MM.1S (cell line): ENCODE results near the gene EMP1.

Experiments used
- DNase-seq: peaks from one replicate; pipeline ENCODE4 v3.0.0-alpha.2; 2015
- H2AFZ ChIP-seq: fragments of 300-600 bp; sonication (generic); 2 replicates; pipeline ENCODE4 v1.6.0; 2016; ENCODE audit warnings: antibody characterized with exemption, low read length
- H3F3A ChIP-seq: fragments of 300-600 bp; sonication (generic); 2 replicates; pipeline ENCODE4 v1.6.1; 2016; ENCODE audit warnings: mild to moderate bottlenecking, antibody characterized with exemption, low read length, moderate library complexity, mixed read lengths; ENCODE audit not compliant: insufficient read depth
- H3K27ac ChIP-seq: fragments of 300-600 bp; sonication (generic); 2 replicates; pipeline ENCODE4 v1.5.1; 2016; ENCODE audit warnings: mild to moderate bottlenecking, low read length
- H3K27me3 ChIP-seq: fragments of 300-600 bp; sonication (generic); replicated peaks from 2 replicates; pipeline ENCODE4 v1.6.0; 2016; ENCODE audit warnings: low read length; ENCODE audit not compliant: insufficient read depth
- H3K36me3 ChIP-seq: fragments of 300-600 bp; sonication (generic); replicated peaks from 2 replicates; pipeline ENCODE4 v1.6.1; 2016; ENCODE audit warnings: mild to moderate bottlenecking, low read length, mixed read lengths; ENCODE audit not compliant: insufficient read depth
- H3K4me1 ChIP-seq: fragments of 300-600 bp; sonication (generic); 2 replicates; pipeline ENCODE4 v1.6.1; 2016; ENCODE audit warnings: low read length, mixed read lengths
- H3K4me2 ChIP-seq: fragments of 300-600 bp; sonication (generic); 2 replicates; pipeline ENCODE4 v1.6.0; 2016; ENCODE audit warnings: low read depth, low read length
- H3K4me3 ChIP-seq: fragments of 300-600 bp; sonication (generic); 2 replicates; pipeline ENCODE4 v1.5.1; 2016; ENCODE audit warnings: low read length, mixed read lengths
- H3K79me2 ChIP-seq: fragments of 300-600 bp; sonication (generic); 2 replicates; pipeline ENCODE4 v1.6.1; 2016; ENCODE audit warnings: mixed run types, low read length, mixed read lengths
- H3K9ac ChIP-seq: fragments of 300-600 bp; sonication (generic); 2 replicates; pipeline ENCODE4 v1.6.1; 2016; ENCODE audit warnings: low read length, mixed read lengths
- H3K9me2 ChIP-seq: fragments of 300-600 bp; sonication (generic); replicated peaks from 2 replicates; pipeline ENCODE4 v1.6.1; 2016; ENCODE audit warnings: mild to moderate bottlenecking, low read length, mixed read lengths; ENCODE audit not compliant: insufficient read depth
- H3K9me3 ChIP-seq: fragments of 300-600 bp; sonication (generic); replicated peaks from 2 replicates; pipeline ENCODE4 v1.6.1; 2016; ENCODE audit warnings: mild to moderate bottlenecking, low read length, mixed read lengths; ENCODE audit not compliant: insufficient read depth
- H4K20me1 ChIP-seq: fragments of 300-600 bp; sonication (generic); 2 replicates; pipeline ENCODE4 v1.6.1; 2016; ENCODE audit warnings: mild to moderate bottlenecking, low read length, moderate library complexity, mixed read lengths; ENCODE audit not compliant: insufficient read depth
- EZH2 ChIP-seq: fragments of 300-600 bp; sonication (generic); optimal IDR thresholded peaks from 2 replicates; pipeline ENCODE3; 2017; ENCODE audit warnings: low read depth, mild to moderate bottlenecking, antibody characterized with exemption, low read length, mixed read lengths
- EZH2phosphoT487 ChIP-seq: fragments of 300-600 bp; sonication (generic); IDR thresholded peaks from 2 replicates; pipeline ENCODE4 v1.6.1; 2018; ENCODE audit warnings: antibody characterized with exemption, low read length
- TF ChIP-seq, protein P1 (sequence below): fragments of 300-600 bp; sonication (generic); IDR thresholded peaks from 2 replicates; pipeline ENCODE4 v1.5.1; 2016; ENCODE audit warnings: antibody characterized with exemption, low read length, mixed read lengths

The EMP1 gene

DNA sequence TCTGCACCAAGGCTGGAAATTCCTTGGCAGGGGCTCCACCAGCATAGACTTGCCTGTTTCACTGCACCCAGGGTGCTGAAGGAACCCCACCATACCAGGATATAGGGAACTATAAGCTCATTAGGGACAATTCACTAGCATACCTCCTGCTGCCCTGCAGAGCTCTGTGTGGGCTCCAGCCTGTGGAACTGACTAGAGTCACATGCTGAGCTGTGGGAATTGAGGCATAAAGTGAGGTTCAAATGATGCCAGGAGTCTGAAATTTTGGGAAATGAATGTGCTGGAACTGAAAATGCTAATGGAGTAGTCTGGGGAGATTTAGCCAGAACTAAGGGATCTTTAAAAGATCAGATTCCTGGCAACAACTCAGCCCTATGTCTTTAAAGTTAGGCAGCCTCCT, 7.3 kb upstream of the EMP1 start:
- no peaks in the 10 kb centered on the region for H3K9me2 ChIP-seq
- no peaks in the 10 kb centered on the region for H3F3A ChIP-seq
- H3K4me3 ChIP-seq, result no peak overlapping the region
- no peaks in the 10 kb centered on the region for H3K79me2 ChIP-seq
- H3K36me3 ChIP-seq, result no peaks in the 10 kb centered on the region
- H2AFZ ChIP-seq, result no peak overlapping the region
- no peaks in the 10 kb centered on the region for H4K20me1 ChIP-seq
- no peaks in the 10 kb centered on the region for H3K9me3 ChIP-seq
- H3K4me2 ChIP-seq, result no peak overlapping the region
- DNase-seq, result no peak
- H3K9ac ChIP-seq, result no peak overlapping the region
- H3K27ac ChIP-seq, result no peak overlapping the region
- no peaks in the 10 kb centered on the region for H3K27me3 ChIP-seq
- TF ChIP-seq EZH2 (no peak), EZH2phosphoT487 (no peak)
- TF ChIP-seq, protein P1, sequence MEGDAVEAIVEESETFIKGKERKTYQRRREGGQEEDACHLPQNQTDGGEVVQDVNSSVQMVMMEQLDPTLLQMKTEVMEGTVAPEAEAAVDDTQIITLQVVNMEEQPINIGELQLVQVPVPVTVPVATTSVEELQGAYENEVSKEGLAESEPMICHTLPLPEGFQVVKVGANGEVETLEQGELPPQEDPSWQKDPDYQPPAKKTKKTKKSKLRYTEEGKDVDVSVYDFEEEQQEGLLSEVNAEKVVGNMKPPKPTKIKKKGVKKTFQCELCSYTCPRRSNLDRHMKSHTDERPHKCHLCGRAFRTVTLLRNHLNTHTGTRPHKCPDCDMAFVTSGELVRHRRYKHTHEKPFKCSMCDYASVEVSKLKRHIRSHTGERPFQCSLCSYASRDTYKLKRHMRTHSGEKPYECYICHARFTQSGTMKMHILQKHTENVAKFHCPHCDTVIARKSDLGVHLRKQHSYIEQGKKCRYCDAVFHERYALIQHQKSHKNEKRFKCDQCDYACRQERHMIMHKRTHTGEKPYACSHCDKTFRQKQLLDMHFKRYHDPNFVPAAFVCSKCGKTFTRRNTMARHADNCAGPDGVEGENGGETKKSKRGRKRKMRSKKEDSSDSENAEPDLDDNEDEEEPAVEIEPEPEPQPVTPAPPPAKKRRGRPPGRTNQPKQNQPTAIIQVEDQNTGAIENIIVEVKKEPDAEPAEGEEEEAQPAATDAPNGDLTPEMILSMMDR, result no peak
- no peaks in the 10 kb centered on the region for H3K4me1 ChIP-seq

DNA sequence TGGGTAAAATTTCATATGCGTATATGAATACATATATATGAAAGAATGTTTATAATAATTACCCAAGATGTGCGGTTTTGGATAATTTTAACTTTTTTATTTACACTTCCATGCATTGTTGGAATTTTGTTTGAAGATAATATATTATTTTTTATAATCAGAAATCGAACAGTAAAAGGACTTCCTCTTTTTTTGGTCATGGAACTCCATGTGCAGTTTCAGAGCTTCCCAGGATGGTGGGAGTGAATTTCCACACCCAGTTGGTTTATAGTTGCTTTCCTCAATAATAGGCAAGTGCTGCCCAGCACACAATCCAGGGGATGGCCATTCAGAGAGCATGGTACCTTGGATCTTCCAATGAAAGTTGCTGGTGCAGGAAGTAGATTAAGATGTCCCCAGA, 6.3 kb upstream of the EMP1 start:
- no peaks in the 10 kb centered on the region for H3K9me3 ChIP-seq
- no peaks in the 10 kb centered on the region for H4K20me1 ChIP-seq
- no peaks in the 10 kb centered on the region for H3K27me3 ChIP-seq
- no peaks in the 10 kb centered on the region for H3K79me2 ChIP-seq
- no peak overlapping the region for H3K27ac ChIP-seq
- H3F3A ChIP-seq, result no peaks in the 10 kb centered on the region
- no peak overlapping the region for H3K9ac ChIP-seq
- no peak overlapping the region for H3K4me2 ChIP-seq
- H3K4me3 ChIP-seq, result no peak overlapping the region
- no peak overlapping the region for H2AFZ ChIP-seq
- no peaks in the 10 kb centered on the region for H3K4me1 ChIP-seq
- H3K9me2 ChIP-seq, result no peaks in the 10 kb centered on the region
- H3K36me3 ChIP-seq, result no peaks in the 10 kb centered on the region
- DNase-seq, result no peak
- TF ChIP-seq, protein P1, result no peak
- TF ChIP-seq EZH2phosphoT487, result no peak
- TF ChIP-seq EZH2, result no peak

DNA sequence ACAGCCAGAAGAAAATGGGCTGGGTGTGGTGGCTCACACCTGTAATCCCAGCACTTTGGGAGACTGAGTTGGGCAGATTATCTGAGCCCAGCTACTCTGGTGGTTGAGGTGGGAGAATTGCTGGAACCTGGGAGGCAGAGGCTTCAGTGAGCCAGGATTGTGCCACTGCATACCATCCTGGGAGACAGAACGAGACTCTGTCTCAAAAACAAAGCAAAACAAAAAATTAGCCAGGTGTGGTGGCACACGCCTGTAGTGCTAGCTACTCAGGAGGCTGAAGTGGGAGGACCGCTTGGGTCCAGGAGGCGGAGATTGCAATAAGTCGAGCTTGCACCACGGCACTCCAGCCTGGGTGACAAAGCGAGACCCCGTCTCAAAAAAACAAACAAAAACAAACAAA, 3.8 kb upstream of the EMP1 start:
- no peaks in the 10 kb centered on the region for H3F3A ChIP-seq
- H3K4me1 ChIP-seq, result peaks cover 12% of the 10 kb centered on the region
- H4K20me1 ChIP-seq, result no peaks in the 10 kb centered on the region
- TF ChIP-seq, protein P1, result no peak
- TF ChIP-seq EZH2phosphoT487 (no peak), EZH2 (no peak)
- no peaks in the 10 kb centered on the region for H3K9me2 ChIP-seq
- H3K79me2 ChIP-seq, result no peaks in the 10 kb centered on the region
- H3K4me3 ChIP-seq, result no peak overlapping the region
- no peaks in the 10 kb centered on the region for H3K36me3 ChIP-seq
- H3K27me3 ChIP-seq, result no peaks in the 10 kb centered on the region
- no peak overlapping the region for H3K27ac ChIP-seq
- no peak overlapping the region for H2AFZ ChIP-seq
- no peak overlapping the region for H3K4me2 ChIP-seq
- H3K9me3 ChIP-seq, result no peaks in the 10 kb centered on the region
- DNase-seq, result no peak
- H3K9ac ChIP-seq, result no peak overlapping the region
